Endothelial cell of umbilical vein (primary cell): Measurements from ENCODE around the gene SEC14L1.

Source experiments
- CTCF ChIP-seq, 2 donors: IDR thresholded peaks; 1 replicate in 1 of 2; 2 replicates in 1 of 2; pipeline ENCODE4 v1.5.1; 2011; ENCODE audit warnings: low read length in 2 of 2, mild to moderate bottlenecking in 2 of 2, moderate library complexity in 2 of 2, control low read depth in 1 of 2, inconsistent platforms in 1 of 2, low read depth in 1 of 2; ENCODE audit not compliant: insufficient read depth in 1 of 2; ENCODE audit errors: extremely low read depth in 1 of 2
- EZH2 ChIP-seq: IDR thresholded peaks from 2 replicates; pipeline ENCODE4 v1.6.1; 2012; ENCODE audit warnings: borderline replicate concordance, low read depth, mild to moderate bottlenecking, moderate library complexity, low read length, inconsistent platforms; ENCODE audit not compliant: severe bottlenecking
- FOS ChIP-seq: IDR thresholded peaks from 2 replicates; pipeline ENCODE4 v1.6.1; 2011; ENCODE audit warnings: mild to moderate bottlenecking, low read length, moderate library complexity, borderline replicate concordance; ENCODE audit not compliant: insufficient read depth
- JUN ChIP-seq: IDR thresholded peaks from 2 replicates; pipeline ENCODE4 v1.6.1; 2011; ENCODE audit warnings: borderline replicate concordance, low read depth; ENCODE audit not compliant: insufficient read length, insufficient read depth
- MAX ChIP-seq: IDR thresholded peaks from 2 replicates; pipeline ENCODE4 v1.6.1; 2011; ENCODE audit not compliant: insufficient read depth, insufficient read length
- POLR2A ChIP-seq: IDR thresholded peaks from 2 replicates; pipeline ENCODE4 v1.6.1; 2012; ENCODE audit warnings: low read depth, mild to moderate bottlenecking, control low read depth, low read length
- POLR2AphosphoS5 ChIP-seq: IDR thresholded peaks from 2 replicates; pipeline ENCODE4 v1.6.1; 2012; ENCODE audit warnings: low read depth, mild to moderate bottlenecking, control low read depth, low read length, moderate library complexity; ENCODE audit not compliant: insufficient read depth

- TF ChIP-seq POLR2A, result no peak
- TF ChIP-seq CTCF (IDR thresholded peaks at IDR 0.05; ENCODE audit: extremely low read depth in 1 of 2, insufficient read depth in 1 of 2, low read depth in 1 of 2, low read length in 2 of 2), result no peak
- TF ChIP-seq JUN, result no peak
- no peak for TF ChIP-seq EZH2
- peak; percentile 57 for TF ChIP-seq FOS
- no peak for TF ChIP-seq POLR2AphosphoS5
- no peak for TF ChIP-seq MAX
Measured at GRCh38 chr17:77160875-77161530, 20.2 kb downstream of the SEC14L1 start.
